ENCODE measurements around the gene INPP4B.

DNA sequence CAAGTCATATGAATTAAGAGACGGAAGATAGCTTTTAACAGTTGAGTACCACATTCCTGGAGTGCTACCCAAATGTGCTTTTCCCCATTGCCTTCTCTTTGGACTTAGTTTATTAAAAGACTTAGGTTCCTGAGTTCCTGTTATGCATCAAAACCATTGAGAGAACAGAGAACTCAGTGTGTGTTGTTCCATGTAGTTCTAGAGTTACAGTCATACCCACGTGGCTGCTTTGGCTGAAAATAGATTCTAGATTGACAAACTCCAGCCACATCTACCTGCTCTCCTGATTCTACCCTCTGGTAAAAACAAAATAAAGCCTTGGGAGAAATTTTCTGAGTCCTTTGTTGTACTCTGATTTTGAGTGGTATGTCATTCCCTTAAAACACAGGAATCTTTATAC lies 824.3 kb downstream of the INPP4B start:
- TF ChIP-seq, protein P1, sequence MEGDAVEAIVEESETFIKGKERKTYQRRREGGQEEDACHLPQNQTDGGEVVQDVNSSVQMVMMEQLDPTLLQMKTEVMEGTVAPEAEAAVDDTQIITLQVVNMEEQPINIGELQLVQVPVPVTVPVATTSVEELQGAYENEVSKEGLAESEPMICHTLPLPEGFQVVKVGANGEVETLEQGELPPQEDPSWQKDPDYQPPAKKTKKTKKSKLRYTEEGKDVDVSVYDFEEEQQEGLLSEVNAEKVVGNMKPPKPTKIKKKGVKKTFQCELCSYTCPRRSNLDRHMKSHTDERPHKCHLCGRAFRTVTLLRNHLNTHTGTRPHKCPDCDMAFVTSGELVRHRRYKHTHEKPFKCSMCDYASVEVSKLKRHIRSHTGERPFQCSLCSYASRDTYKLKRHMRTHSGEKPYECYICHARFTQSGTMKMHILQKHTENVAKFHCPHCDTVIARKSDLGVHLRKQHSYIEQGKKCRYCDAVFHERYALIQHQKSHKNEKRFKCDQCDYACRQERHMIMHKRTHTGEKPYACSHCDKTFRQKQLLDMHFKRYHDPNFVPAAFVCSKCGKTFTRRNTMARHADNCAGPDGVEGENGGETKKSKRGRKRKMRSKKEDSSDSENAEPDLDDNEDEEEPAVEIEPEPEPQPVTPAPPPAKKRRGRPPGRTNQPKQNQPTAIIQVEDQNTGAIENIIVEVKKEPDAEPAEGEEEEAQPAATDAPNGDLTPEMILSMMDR (IDR thresholded peaks at IDR 0.05), result no peak
- no peak for TF ChIP-seq POLR2A (IDR thresholded peaks at IDR 0.05)

Measured in uterus (tissue), 2 donors.